ENCODE results near the gene PTGIR. TPM values are rescaled to one million over a fixed set of nuclear protein-coding genes. Genes with fewer than 3 reads are reported as not detected.
A peak's percentile ranks its signal among the peaks of the same experiment; 100 is the strongest.

The PTGIR gene
- total and polyA plus RNA-seq, 2 donors (not counting 1 experiment from before 2014, with no cell fraction given): 16.5 to 27.8 TPM

- Histone ChIP-seq H3K27ac (ENCODE audit: insufficient read depth, low read length) (peak within 1 kb of the TSS; percentile 100), H3K4me2 (ENCODE audit: extremely low read depth, insufficient read depth, low read length) (peak within 1 kb of the TSS; percentile 100), H3K9ac (ENCODE audit: insufficient read depth, low read length) (peak within 1 kb of the TSS; percentile 100), H3K79me2 (ENCODE audit: control insufficient read depth, insufficient read depth, low read length) (peaks cover 53% of the 10 kb centered on the region), H3K36me3 (ENCODE audit: control insufficient read depth, insufficient read depth, low read length) (peaks cover 7% of the 10 kb centered on the region), H4K20me1 (ENCODE audit: control insufficient read depth, extremely low read depth, insufficient read depth, low read length) (no peaks in the 10 kb centered on the region), H2AFZ (ENCODE audit: low read length) (peak within 1 kb of the TSS; percentile 99), H3K27me3 (ENCODE audit: control insufficient read depth, insufficient read depth, low read length) (no peaks in the 10 kb centered on the region), H3K4me3 (replicated peaks in 1 of 4; ENCODE audit: control extremely low read depth in 1 of 4, insufficient read depth in 1 of 4, low read depth in 3 of 4, low read length in 4 of 4) (peak within 1 kb of the TSS; percentile 82 to 100 (median 98)), H3K9me3 (ENCODE audit: control insufficient read depth, insufficient read depth, low read depth, low read length) (no peaks in the 10 kb centered on the region), H3K4me1 (ENCODE audit: control insufficient read depth, extremely low read depth, insufficient read depth, low read length) (peaks cover 14% of the 10 kb centered on the region)
- DNase-seq (ENCODE audit: low read depth in 2 of 2): no peak
- TF ChIP-seq EZH2 (IDR thresholded peaks at IDR 0.05; ENCODE audit: low read length, missing control alignments): no peak
- no peak for TF ChIP-seq CTCF (conservative IDR thresholded peaks at IDR 0.05 in 1 of 2, IDR thresholded peaks at IDR 0.05 in 1 of 2; ENCODE audit: low read depth in 1 of 2, low read length in 2 of 2)
Observed at GRCh38 chr19:46601318-46602224, 23.3 kb downstream of the PTGIR start, which contains the start of gene CALM3. TSS of gene CALM3 (plus strand) at chr19:46601330. CDS start at chr19:46601435, 105 bp downstream.

GRCh38 chr19:46600384-46601317 lies 24.2 kb downstream of the PTGIR start:
- peak overlapping the region; percentile 81 for H3K4me2 ChIP-seq (ENCODE audit: extremely low read depth, insufficient read depth, low read length)
- H3K79me2 ChIP-seq (ENCODE audit: control insufficient read depth, insufficient read depth, low read length): peaks cover 45% of the 10 kb centered on the region
- peak overlapping the region; percentile 100 for H3K27ac ChIP-seq (ENCODE audit: insufficient read depth, low read length)
- H3K36me3 ChIP-seq (ENCODE audit: control insufficient read depth, insufficient read depth, low read length): no peaks in the 10 kb centered on the region
- H4K20me1 ChIP-seq (ENCODE audit: control insufficient read depth, extremely low read depth, insufficient read depth, low read length): no peaks in the 10 kb centered on the region
- no peak for TF ChIP-seq EZH2 (IDR thresholded peaks at IDR 0.05; ENCODE audit: low read length, missing control alignments)
- no peak for TF ChIP-seq CTCF (conservative IDR thresholded peaks at IDR 0.05 in 1 of 2, IDR thresholded peaks at IDR 0.05 in 1 of 2; ENCODE audit: low read depth in 1 of 2, low read length in 2 of 2)
- H3K27me3 ChIP-seq (ENCODE audit: control insufficient read depth, insufficient read depth, low read length): no peaks in the 10 kb centered on the region
- H3K4me3 ChIP-seq (replicated peaks in 1 of 4; ENCODE audit: control extremely low read depth in 1 of 4, insufficient read depth in 1 of 4, low read depth in 3 of 4, low read length in 4 of 4): peak overlapping the region; percentile 78 to 100 (median 87)
- H2AFZ ChIP-seq (ENCODE audit: low read length): peak overlapping the region; percentile 99
- H3K9ac ChIP-seq (ENCODE audit: insufficient read depth, low read length): peak overlapping the region; percentile 100
- peaks cover 12% of the 10 kb centered on the region for H3K4me1 ChIP-seq (ENCODE audit: control insufficient read depth, extremely low read depth, insufficient read depth, low read length)
- DNase-seq (ENCODE audit: low read depth in 2 of 2): peak; percentile 97 to 99
- no peaks in the 10 kb centered on the region for H3K9me3 ChIP-seq (ENCODE audit: control insufficient read depth, insufficient read depth, low read depth, low read length)
